GM18951 (cell line): ENCODE measurements around the gene HEY2.
A peak's percentile ranks its signal among the peaks of the same experiment; 100 is the strongest.
"Not testable (repeated sequence)": the region's sequence is repeated elsewhere in the genome, so short reads cannot be mapped to it uniquely, and the experiment has no call there.

Source experiments
- POLR2A ChIP-seq: IDR thresholded peaks from 4 replicates; pipeline ENCODE4 v1.6.1; 2011; ENCODE audit warnings: mild to moderate bottlenecking; ENCODE audit not compliant: insufficient read length, insufficient read depth; ENCODE audit errors: extremely low read depth
- in situ Hi-C: fragments of 300-500 bp; cut with MboI; formaldehyde crosslinking; loops from one replicate; pipeline ENCODE4 v1.12.0; 2022; ENCODE audit warnings: low sequenced_read_pairs, mixed read lengths, inconsistent platforms; ENCODE audit not compliant: unreplicated experiment

Gene HEY2

DNA sequence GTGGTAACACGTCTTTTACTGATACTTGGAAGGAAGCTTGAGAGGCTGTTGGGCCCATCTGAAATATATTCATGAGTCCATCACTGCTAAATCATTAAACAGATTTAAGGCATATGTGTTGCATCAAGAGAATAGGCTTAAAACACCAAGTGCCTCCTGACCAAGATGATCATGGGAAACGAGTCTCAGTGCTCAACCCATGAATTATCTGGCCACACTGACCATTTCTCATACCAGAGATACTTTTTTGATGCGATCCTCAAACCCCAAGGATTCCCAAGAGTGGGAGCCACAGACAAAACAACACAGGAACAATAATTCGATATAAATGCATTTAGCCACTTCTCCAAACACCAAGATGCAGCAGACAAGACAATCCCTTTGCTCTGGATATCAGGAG, 17.2 kb downstream of the HEY2 start:
- in situ Hi-C loops, result loop anchor here (25.0 kb wide), 1 partner anchor 254 kb away; no protein-coding TSS in a partner anchor
- no peak for TF ChIP-seq POLR2A

DNA sequence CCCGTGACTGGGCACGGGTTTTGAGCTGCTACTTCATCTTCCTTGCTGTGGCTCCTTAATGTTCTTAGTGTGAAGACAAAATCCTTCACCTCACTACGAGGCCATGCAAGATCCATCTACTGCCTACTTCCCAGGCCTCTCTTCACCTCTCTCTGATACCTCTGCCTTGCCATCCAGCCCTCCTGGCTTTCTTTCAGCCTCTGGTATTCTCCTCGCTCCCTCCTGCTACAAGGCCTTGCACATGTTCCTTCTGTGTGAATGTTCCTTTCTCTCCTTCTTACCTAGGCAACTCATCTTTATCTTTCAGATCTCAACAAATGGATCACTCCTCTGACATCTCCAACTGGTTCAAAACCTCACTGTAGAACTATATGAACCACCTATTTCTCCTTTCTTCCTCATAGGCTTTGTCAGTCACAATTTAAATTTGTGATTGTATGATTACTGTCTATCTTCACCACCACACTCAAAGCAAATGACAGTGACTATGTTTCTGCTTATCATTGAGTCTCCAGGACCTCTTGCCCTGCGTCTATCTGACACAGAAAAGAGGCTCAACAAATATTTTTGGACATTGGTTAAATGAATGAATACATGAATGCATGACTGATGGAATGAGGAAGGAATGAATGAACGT, 19.8 kb downstream of the HEY2 start:
- no peak for TF ChIP-seq POLR2A
- in situ Hi-C loops, result loop anchor here (25.0 kb wide), 1 partner anchor 257 kb away; no protein-coding TSS in a partner anchor

DNA sequence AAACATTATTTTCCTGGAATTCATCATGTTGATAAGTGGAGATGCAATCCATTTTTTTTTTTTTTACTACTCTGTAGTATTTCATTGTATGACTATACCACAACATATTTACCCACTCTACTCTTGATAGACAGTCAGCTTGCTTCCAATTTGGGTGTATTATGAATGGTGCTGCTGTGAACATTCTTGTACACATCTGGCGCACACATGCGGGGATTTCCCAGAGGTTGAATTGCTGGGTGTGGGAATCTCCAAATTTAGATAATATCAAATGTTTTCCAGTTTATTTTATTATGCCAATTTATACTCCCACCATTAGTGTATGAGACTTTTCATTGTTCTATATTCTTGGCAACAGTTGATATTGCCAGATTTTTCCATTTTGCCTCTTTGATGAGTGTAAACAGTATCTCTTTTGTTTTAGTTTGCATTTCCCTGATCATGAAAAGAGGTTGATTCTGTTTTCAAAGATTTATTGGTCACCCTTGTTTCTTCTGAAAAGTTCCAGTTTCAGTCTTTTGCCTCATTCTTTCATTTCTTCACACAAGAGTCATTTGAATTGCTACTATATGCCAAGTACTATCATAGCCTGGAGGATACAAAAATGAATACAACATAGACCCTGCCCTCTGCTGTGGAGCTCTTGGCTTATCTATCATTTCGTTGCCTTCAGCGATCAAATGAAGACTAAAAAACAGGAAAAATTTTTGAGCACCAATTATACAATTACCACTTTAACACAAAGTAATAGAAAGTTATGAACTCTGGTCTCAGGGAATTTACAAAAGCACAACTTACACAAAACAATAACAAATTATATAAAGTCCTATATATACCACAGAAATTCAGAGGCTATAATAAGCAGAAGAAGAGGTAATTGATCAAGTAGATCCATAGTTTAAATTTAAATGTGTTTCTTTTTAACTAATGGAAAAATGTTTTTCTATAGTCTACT, 24.2 kb downstream of the HEY2 start:
- TF ChIP-seq POLR2A, result no peak
- in situ Hi-C loops, result loop anchor here (25.0 kb wide), 1 partner anchor 261 kb away; no protein-coding TSS in a partner anchor

DNA sequence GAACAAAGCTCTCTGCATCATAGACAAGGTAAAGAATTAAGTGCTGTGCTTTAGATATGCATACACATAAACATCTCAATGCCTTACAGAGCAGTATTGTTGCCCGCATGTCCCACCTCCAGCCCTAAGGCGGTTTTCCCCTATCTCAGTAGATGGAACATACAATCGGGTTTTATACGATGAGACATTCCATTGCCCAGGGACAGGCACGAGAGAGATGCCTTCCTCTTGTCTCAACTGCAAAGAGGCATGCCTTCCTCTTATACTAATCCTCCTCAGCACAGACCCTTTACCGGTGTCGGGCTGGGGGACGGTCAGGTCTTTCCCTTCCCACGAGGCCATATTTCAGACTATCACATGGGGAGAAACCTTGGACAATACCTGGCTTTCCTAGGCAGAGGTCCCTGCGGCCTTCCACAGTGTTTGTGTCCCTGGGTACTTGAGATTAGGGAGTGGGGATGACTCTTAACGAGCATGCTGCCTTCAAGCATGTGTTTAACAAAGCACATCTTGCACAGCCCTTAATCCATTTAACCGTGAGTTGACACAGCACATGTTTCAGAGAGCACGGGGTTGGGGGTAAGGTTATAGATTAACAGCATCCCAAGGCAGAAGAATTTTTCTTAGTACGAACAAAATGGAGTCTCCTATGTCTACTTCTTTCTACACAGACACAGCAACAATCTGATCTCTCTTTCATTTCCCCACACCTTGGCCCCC, 26.8 kb downstream of the HEY2 start:
- in situ Hi-C loops, result not testable (repeated sequence)

DNA sequence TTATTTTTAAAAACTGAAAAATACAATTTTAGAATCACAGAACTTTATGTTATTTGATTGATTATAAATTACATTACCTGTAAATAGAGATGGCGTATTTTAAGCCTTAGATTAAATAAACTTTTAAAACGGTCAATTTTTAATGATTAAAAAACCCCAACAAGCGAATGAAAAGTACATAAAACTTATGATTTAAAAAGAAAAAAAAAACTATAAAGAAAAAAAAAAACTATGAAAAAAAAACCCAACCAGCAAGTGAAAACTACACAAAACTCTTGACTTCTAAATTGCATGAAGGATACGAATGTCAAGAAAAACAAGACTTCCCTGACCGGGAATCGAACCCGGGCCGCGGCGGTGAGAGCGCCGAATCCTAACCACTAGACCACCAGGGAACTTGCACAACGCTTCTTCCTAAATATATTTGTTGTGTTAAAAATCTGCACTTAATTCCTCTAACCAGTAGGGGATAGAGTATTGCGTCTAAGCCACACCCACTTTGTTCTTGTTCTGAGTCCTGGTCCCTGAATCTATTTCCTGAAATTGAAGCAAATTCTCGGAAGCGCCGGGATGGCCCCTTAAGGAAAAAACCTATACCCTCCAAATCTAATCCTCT, 30.6 kb downstream of the HEY2 start:
- no peak for TF ChIP-seq POLR2A
- in situ Hi-C loops, result loop anchor here (5.0 kb wide), 1 partner anchor 182 kb away; no protein-coding TSS in a partner anchor

DNA sequence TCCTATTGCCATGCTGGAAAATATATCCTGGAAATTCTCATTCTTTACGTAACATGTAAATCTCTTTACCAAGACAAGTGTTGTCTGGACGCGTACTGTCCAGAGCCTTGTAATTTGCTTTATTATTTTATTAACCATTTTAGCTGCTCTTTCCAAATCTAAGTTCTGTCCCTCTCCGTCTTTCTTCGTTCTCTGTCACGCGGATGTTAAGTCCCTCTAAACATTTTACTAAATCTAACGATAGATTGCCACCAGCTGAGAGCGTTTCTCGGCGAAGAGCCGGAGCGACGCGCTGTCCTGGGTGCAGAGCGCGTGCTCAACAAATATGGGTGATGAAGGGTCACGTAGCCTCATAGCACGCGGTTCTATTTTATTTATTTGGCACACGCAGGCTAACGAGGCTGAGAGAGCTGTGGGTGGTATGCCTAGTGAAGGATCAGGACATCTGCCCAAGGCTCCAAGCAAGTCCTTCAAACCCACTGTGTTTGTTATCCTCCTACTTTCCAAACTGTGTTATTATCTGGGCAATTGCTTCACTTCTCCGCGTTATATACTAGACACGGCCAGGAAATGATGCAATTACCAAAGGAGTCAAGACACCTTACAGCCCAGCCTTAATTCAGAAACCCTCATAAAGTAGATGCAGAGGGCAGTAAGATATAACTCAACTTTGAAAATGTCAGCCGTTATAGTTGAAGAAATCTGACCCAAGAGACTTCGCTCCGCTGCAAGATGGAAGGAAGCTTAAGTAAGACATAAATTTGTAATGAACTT, 31.3 kb downstream of the HEY2 start:
- in situ Hi-C loops, result loop anchor here (5.0 kb wide), 1 partner anchor 182 kb away; no protein-coding TSS in a partner anchor
- TF ChIP-seq POLR2A, result peak; percentile 78

DNA sequence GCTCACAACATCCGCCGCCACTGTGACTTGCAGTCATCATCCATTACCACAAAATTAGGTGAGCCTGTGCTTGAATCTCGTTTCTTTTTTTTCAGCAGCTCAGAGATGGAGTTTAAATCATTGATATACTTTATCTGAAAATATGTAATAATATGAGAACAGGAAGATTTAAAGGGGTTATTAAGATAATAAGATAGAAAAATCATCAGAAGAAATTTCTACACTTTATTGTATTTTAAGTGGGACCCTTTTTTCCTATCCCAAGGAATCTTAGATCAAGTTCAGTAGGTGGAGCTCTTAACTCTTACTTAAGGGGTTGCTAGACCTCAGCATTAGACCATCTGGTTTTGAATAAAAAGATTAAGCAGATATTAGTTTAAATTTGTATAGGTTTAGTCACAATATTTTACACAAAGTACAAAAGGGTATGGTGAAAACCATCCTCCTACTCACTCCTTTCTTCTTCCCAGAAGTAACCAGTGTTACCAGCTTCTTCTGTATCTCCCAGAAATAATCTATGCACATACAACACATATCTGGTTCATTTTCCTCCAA, 32.0 kb downstream of the HEY2 start:
- no peak for TF ChIP-seq POLR2A
- in situ Hi-C loops, result loop anchor here (5.0 kb wide), 1 partner anchor 181 kb away; no protein-coding TSS in a partner anchor

DNA sequence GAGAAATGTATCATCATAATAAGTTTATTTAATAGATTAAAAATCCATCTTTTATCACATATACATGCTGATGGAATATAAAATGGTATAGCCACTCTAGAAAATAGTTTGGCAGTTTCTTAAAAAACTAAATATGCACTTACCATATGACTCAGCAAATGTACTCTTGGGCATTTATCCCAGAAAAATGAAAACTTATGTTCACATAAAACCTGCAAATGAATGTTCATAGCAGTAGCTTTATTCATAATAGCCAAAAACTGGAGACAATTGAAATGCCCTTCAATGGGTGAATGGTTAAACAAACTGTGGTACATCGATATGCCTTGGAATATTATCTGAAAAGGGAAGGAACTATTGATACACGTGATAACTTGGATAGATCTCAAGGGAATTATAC, 34.9 kb downstream of the HEY2 start:
- in situ Hi-C loops, result loop anchor here (5.0 kb wide), 1 partner anchor 178 kb away; no protein-coding TSS in a partner anchor
- no peak for TF ChIP-seq POLR2A

DNA sequence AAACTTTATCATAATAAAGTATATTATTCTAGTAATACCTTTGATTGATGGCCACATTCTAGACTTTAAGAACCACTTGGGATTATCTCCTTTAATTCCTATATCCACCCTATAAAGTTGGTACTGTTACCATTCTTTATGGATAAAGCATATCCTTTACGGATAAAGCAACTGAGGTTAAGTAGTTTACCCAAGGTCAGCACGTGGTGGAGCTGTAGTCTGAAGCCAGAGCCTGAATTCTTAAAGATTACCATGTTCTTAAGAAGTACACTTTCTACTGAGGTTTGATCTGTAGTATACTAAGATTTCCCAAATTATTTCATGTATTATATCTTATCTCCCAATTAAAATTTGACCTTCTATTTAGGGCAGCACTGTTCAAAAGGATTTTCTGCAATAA, 38.4 kb downstream of the HEY2 start:
- TF ChIP-seq POLR2A, result no peak
- in situ Hi-C loops, result no loop called here

DNA sequence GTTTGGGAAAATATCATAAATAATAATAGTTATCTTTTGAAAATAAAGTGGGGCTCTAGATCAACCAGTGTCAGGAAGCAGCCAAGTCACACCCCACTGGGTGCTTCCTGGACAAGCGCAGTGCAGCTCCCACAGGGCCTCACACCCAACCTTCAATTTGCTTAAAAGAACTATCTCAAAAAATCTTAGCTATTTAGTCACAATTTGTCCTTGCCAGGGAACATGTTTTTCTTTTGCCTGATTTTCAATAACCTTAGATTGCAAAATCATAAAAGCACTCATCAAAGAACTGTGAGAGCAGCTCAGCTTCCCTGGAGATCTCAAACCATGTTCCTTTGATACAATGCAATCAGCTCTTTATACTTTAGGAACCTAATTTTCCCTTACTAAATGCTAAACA, 39.7 kb downstream of the HEY2 start:
- in situ Hi-C loops, result no loop called here
- TF ChIP-seq POLR2A, result no peak

DNA sequence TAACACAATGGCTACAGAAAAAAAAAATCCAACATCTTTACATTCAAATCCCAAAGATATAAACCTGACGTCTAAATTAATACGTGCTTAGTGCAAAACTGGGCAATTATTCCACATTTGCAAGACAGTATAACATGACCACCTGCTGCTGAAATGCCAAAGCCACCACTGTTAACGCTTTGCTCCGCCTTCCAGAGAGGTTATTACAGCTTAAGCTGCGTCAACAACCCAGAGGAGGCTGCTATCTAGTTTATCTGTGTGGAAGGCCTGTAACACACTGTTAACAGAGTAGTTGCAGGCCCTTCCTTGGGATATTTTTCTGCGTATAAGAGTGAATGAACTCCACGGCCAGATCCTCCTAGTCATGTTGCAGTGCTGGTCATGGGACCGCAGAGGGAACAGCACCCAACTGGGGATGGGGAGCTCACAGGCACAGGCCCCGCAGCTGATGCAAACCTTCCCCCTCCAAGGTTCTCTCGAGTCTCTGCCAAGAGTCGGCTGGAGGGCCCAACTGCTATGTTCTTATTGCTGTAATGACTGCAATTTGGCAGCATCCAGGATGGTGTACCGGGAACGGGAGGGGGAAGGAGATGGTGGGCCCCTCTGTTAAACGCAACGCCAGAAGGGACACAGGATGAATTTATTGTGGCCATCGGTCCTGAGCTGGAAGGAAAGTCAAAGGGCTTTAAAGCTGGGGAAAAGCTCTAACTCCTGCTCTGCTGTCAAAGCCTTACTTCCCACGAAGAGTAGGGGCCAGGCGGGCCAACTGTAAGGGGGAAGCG, 40.3 kb downstream of the HEY2 start:
- in situ Hi-C loops, result no loop called here

More for the DNA sequence above, 40.3 kb downstream of the HEY2 start:
- TF ChIP-seq POLR2A, result no peak
